ENCODE measurements around the gene SOS1. TPM values are rescaled to one million over a fixed set of nuclear protein-coding genes. Genes with fewer than 3 reads are reported as not detected.

Gene SOS1
- total RNA-seq, 1 donor from 2014 or later, result 28.5 TPM

DNA sequence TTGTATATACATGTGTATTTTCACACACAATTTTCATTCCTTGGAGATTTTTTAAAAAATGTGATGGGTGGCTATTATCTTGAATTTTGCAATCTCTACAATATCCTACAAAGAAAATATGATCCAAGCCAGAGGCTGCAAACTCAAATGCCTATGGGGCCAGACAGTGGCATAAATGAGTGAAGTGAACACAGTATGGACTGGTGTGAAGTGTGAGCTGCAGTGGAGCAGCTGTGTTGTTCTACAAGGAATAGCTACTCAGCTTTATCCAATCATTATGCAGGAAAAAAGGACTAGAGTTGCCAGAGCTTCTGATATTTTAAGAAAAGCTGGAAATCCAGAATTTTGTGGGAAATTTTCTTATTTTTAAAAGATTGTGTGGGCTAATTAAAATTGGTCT lies 169.1 kb downstream of the SOS1 start:
- H3K27ac Mint-ChIP-seq, result no peak overlapping the region
- Histone ChIP-seq H3K79me2 (ENCODE audit: low read depth) (no peaks in the 10 kb centered on the region), H3K27me3 (no peaks in the 10 kb centered on the region), H3K9ac (no peak overlapping the region), H2AFZ (replicated peaks) (no peak overlapping the region), H3K27ac (no peak overlapping the region), H3K36me3 (no peaks in the 10 kb centered on the region), H3K9me3 (ENCODE audit: low read depth) (no peaks in the 10 kb centered on the region), H4K20me1 (ENCODE audit: low read depth) (no peaks in the 10 kb centered on the region), H3F3A (ENCODE audit: low read depth) (no peaks in the 10 kb centered on the region), H3K4me1 (no peaks in the 10 kb centered on the region), H3K4me2 (no peak overlapping the region), H3K4me3 (no peak overlapping the region)
- no peaks in the 10 kb centered on the region for H3K9me3 Mint-ChIP-seq
- H3K4me1 Mint-ChIP-seq, result peaks cover 4% of the 10 kb centered on the region
- peaks cover 2% of the 10 kb centered on the region for H3K27me3 Mint-ChIP-seq (ENCODE audit: insufficient read depth, low read depth)
- no peaks in the 10 kb centered on the region for H3K36me3 Mint-ChIP-seq
- DNase-seq (ENCODE audit: low spot score), result no peak
- H3K4me3 Mint-ChIP-seq, result no peak overlapping the region
- TF ChIP-seq, protein P1, sequence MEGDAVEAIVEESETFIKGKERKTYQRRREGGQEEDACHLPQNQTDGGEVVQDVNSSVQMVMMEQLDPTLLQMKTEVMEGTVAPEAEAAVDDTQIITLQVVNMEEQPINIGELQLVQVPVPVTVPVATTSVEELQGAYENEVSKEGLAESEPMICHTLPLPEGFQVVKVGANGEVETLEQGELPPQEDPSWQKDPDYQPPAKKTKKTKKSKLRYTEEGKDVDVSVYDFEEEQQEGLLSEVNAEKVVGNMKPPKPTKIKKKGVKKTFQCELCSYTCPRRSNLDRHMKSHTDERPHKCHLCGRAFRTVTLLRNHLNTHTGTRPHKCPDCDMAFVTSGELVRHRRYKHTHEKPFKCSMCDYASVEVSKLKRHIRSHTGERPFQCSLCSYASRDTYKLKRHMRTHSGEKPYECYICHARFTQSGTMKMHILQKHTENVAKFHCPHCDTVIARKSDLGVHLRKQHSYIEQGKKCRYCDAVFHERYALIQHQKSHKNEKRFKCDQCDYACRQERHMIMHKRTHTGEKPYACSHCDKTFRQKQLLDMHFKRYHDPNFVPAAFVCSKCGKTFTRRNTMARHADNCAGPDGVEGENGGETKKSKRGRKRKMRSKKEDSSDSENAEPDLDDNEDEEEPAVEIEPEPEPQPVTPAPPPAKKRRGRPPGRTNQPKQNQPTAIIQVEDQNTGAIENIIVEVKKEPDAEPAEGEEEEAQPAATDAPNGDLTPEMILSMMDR (IDR thresholded peaks at IDR 0.05), result no peak

DNA sequence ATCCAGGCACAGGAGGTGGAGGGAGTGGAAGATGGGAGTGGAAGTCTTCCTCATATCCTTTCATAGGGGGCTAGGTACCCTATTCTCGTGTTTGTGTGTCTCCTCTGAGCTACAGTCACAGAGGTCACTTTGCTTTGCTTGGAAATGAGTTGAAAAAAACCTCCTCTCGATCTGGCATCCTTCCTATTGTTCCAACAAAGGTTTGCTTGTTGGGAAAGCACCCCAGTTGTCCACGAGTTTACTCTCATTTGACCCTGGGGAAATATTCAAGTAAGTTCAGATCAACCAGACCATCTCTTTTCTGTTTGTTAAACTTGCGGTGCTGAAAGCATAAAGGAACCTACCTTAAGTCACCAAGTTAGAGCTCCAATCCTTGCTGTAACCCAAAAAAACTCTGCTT lies 171.9 kb downstream of the SOS1 start:
- TF ChIP-seq, protein P1 (IDR thresholded peaks at IDR 0.05), result no peak
- TF ChIP-seq EZH2 (IDR thresholded peaks at IDR 0.05), result no peak
- TF ChIP-seq EZH2phosphoT487 (IDR thresholded peaks at IDR 0.05), result no peak
- Histone ChIP-seq H3F3A (ENCODE audit: low read depth) (no peaks in the 10 kb centered on the region), H3K36me3 (no peaks in the 10 kb centered on the region), H3K4me1 (peaks cover 6% of the 10 kb centered on the region), H3K79me2 (ENCODE audit: low read depth) (no peaks in the 10 kb centered on the region), H3K4me2 (no peak overlapping the region), H3K27ac (no peak overlapping the region), H3K27me3 (no peaks in the 10 kb centered on the region), H4K20me1 (ENCODE audit: low read depth) (no peaks in the 10 kb centered on the region), H3K9ac (no peak overlapping the region), H3K4me3 (no peak overlapping the region), H3K9me3 (ENCODE audit: low read depth) (no peaks in the 10 kb centered on the region), H2AFZ (replicated peaks) (peak overlapping the region; percentile 30)
- Mint-ChIP-seq H3K4me3 (no peak overlapping the region), H3K36me3 (no peaks in the 10 kb centered on the region), H3K4me1 (peaks cover 18% of the 10 kb centered on the region), H3K27ac (no peak overlapping the region), H3K27me3 (ENCODE audit: insufficient read depth, low read depth) (peaks cover 2% of the 10 kb centered on the region), H3K9me3 (no peaks in the 10 kb centered on the region)
- no peak for DNase-seq (ENCODE audit: low spot score)

DNA sequence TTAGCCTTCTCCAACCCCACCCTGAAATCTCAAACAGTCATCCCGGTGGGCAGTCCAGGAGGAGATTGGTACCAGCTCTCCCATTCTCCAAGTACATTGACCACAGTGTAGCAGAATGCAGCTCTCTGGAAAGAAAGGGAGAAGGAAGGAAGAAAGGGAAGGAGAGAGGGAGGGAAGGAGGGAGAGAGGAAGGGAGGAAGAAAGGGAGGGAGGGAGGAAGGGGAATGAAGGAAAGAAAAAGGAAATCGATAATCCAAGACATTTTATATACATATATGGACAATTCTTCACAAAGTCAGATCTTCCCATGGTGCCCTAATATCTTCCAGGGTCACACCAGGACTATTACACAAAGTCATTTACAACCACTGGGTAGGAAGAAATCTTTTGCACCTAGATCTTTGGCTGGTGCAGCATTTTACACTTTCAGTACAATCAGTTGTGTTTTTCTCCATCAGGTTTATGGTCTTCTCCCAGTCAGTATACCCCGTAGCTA lies 172.4 kb downstream of the SOS1 start:
- H3K27ac Mint-ChIP-seq, result no peak overlapping the region

More for the DNA sequence above, 172.4 kb downstream of the SOS1 start:
- H3K4me1 Mint-ChIP-seq, result peaks cover 24% of the 10 kb centered on the region
- Histone ChIP-seq H4K20me1 (ENCODE audit: low read depth) (no peaks in the 10 kb centered on the region), H3K4me1 (peaks cover 11% of the 10 kb centered on the region), H3K9me3 (ENCODE audit: low read depth) (no peaks in the 10 kb centered on the region), H3K79me2 (ENCODE audit: low read depth) (no peaks in the 10 kb centered on the region), H3K36me3 (no peaks in the 10 kb centered on the region), H3K9ac (no peak overlapping the region), H3F3A (ENCODE audit: low read depth) (no peaks in the 10 kb centered on the region), H3K4me2 (no peak overlapping the region), H3K27ac (no peak overlapping the region), H3K4me3 (no peak overlapping the region), H2AFZ (replicated peaks) (no peak overlapping the region), H3K27me3 (no peaks in the 10 kb centered on the region)
- no peak overlapping the region for H3K4me3 Mint-ChIP-seq
- H3K27me3 Mint-ChIP-seq (ENCODE audit: insufficient read depth, low read depth), result peaks cover 2% of the 10 kb centered on the region
- H3K9me3 Mint-ChIP-seq, result no peaks in the 10 kb centered on the region
- no peak for DNase-seq (ENCODE audit: low spot score)
- H3K36me3 Mint-ChIP-seq, result no peaks in the 10 kb centered on the region
- TF ChIP-seq EZH2phosphoT487 (IDR thresholded peaks at IDR 0.05) (no peak), EZH2 (IDR thresholded peaks at IDR 0.05) (no peak)
- TF ChIP-seq, protein P1 (IDR thresholded peaks at IDR 0.05), result no peak

All from neural progenitor cell (in vitro differentiated cells).